Uterus (tissue), 2 donors: ENCODE measurements around the gene SLC2A10.

Experiments used
- CTCF ChIP-seq, 4 experiments: fragments of 200-600 bp in 2 of 4; fragments of 450-650 bp in 2 of 4; sonication (generic) in 2 of 4; IDR thresholded peaks; one replicate each; pipeline ENCODE4 v1.5.1; 2016 to 2019; ENCODE audit warnings: antibody characterized with exemption in 4 of 4, mild to moderate bottlenecking in 2 of 4, moderate library complexity in 1 of 4
- POLR2A ChIP-seq, 2 donors: fragments of 450-650 bp; IDR thresholded peaks; one replicate each; pipeline ENCODE4 v1.6.1; 2016; ENCODE audit warnings: antibody characterized with exemption in 2 of 2, mild to moderate bottlenecking in 1 of 2, moderate library complexity in 1 of 2

- no peak for TF ChIP-seq CTCF (IDR thresholded peaks at IDR 0.05)
- TF ChIP-seq POLR2A (IDR thresholded peaks at IDR 0.05): no peak
Observed at GRCh38 chr20:46717818-46718541, 8.5 kb downstream of the SLC2A10 start.
